WERI-Rb-1 (cell line): Measurements from ENCODE around the gene ING2.
A peak's percentile ranks its signal among the peaks of the same experiment; 100 is the strongest.

Source experiments
- DNase-seq: peaks from one replicate; pipeline ENCODE4 v3.0.0-alpha.2; 2020
- H3K27ac ChIP-seq: fragments of 250-450 bp; sonication (Bioruptor Pico); 2 replicates; pipeline ENCODE4 v1.5.1; 2020; ENCODE audit warnings: mild to moderate bottlenecking, moderate library complexity
- H3K27me3 ChIP-seq: fragments of 250-450 bp; sonication (Bioruptor Pico); 2 replicates; pipeline ENCODE4 v1.5.1; 2021; ENCODE audit warnings: mild to moderate bottlenecking, low read depth, moderate library complexity; ENCODE audit not compliant: insufficient read depth, severe bottlenecking
- H3K36me3 ChIP-seq: fragments of 250-450 bp; sonication (Bioruptor Pico); 2 replicates; pipeline ENCODE4 v1.5.1; 2020; ENCODE audit warnings: mild to moderate bottlenecking, moderate library complexity
- H3K4me3 ChIP-seq: 2 replicates; pipeline ENCODE4 v1.5.1; 2011; ENCODE audit warnings: low read depth, mild to moderate bottlenecking, control low read depth, low read length
- H3K9me3 ChIP-seq: fragments of 250-450 bp; sonication (Bioruptor Pico); 2 replicates; pipeline ENCODE4 v1.5.1; 2021; ENCODE audit warnings: mild to moderate bottlenecking, moderate library complexity; ENCODE audit not compliant: severe bottlenecking
- TF ChIP-seq, protein P1 (sequence below): IDR thresholded peaks from 2 replicates; pipeline ENCODE4 v1.5.1; 2011; ENCODE audit warnings: low read depth, mild to moderate bottlenecking, control low read depth, inconsistent platforms, low read length

The ING2 gene

GRCh38 chr4:183515411-183515810 is 10.6 kb downstream of the ING2 start:
- Histone ChIP-seq H3K27me3 (no peaks in the 10 kb centered on the region), H3K4me3 (no peak overlapping the region), H3K9me3 (no peaks in the 10 kb centered on the region), H3K27ac (no peak overlapping the region), H3K36me3 (peaks cover 3% of the 10 kb centered on the region)
- TF ChIP-seq, protein P1, sequence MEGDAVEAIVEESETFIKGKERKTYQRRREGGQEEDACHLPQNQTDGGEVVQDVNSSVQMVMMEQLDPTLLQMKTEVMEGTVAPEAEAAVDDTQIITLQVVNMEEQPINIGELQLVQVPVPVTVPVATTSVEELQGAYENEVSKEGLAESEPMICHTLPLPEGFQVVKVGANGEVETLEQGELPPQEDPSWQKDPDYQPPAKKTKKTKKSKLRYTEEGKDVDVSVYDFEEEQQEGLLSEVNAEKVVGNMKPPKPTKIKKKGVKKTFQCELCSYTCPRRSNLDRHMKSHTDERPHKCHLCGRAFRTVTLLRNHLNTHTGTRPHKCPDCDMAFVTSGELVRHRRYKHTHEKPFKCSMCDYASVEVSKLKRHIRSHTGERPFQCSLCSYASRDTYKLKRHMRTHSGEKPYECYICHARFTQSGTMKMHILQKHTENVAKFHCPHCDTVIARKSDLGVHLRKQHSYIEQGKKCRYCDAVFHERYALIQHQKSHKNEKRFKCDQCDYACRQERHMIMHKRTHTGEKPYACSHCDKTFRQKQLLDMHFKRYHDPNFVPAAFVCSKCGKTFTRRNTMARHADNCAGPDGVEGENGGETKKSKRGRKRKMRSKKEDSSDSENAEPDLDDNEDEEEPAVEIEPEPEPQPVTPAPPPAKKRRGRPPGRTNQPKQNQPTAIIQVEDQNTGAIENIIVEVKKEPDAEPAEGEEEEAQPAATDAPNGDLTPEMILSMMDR, result no peak
- DNase-seq, result no peak

DNA sequence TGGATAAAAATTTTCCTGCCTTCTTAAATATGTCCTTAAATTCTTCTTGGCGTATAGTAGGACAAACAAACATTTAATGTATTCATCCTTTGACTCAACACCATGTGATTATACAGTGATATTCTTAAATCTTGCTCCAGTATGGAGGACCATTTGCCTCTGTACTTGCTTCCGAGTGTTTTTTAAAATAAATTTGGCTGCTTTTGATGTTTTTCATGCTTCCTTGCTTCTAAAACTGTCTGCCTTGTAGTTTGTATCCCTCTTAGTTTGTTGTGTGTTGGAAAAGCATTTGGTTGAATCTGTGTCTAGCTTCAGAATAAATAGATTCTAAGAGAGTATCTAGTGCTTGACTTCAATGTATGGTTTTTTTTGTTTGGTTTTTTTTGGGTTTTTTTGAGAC is 12.3 kb downstream of the ING2 start:
- DNase-seq, result no peak
- Histone ChIP-seq H3K36me3 (peaks cover 3% of the 10 kb centered on the region), H3K4me3 (no peak overlapping the region), H3K27ac (no peak overlapping the region), H3K9me3 (no peaks in the 10 kb centered on the region), H3K27me3 (no peaks in the 10 kb centered on the region)
- TF ChIP-seq, protein P1, result no peak

GRCh38 chr4:183517781-183518180 is 12.9 kb downstream of the ING2 start:
- TF ChIP-seq, protein P1, result no peak
- H3K9me3 ChIP-seq, result no peaks in the 10 kb centered on the region
- no peak overlapping the region for H3K4me3 ChIP-seq
- DNase-seq, result no peak
- H3K36me3 ChIP-seq, result no peaks in the 10 kb centered on the region
- no peaks in the 10 kb centered on the region for H3K27me3 ChIP-seq
- no peak overlapping the region for H3K27ac ChIP-seq

DNA sequence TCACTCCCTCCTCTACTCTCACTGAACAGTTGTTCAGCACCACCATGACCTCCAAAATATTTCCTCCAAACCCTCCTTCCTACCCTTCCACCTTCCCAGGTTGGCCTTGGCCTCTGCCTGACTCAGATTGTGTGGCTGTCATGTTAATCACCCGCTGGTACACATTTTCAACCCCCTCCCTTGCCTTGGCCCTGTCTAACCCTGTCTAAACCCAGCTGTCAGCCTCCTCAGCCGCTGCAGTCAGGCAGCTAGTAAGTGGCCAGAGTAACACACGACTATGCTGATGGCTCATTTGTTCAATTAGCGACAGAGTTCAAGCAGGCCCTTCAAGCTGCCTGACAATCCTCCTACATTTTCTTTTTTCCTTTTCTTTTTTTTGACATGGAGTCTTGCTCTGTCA is 18.0 kb downstream of the ING2 start:
- Histone ChIP-seq H3K4me3 (no peak overlapping the region), H3K9me3 (no peaks in the 10 kb centered on the region), H3K36me3 (no peaks in the 10 kb centered on the region), H3K27me3 (no peaks in the 10 kb centered on the region), H3K27ac (peak overlapping the region; percentile 48; the same call in 1 of the 2 replicates)
- peak; percentile 74 for DNase-seq
- TF ChIP-seq, protein P1, result no peak

DNA sequence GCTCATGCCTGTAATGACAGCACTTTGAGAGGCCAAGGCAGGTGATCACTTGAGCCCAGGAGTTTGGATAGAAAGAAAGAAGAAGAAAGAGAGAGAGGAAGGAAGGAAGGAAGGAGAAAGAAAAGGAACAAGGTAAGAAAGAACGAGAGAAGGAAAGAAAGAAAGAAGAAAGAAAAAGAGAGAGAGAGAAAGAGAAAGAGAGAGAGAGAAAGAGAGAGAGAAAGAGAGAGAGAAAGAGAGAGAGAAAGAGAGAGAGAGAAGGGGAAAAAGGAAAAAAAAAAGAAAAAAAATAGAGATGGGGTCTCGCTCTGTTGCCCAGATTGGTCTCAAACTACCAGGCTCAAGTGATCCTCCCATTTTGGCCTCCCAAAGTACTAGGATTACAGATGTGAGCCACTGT is 22.5 kb downstream of the ING2 start:
- Histone ChIP-seq H3K27ac (no peak overlapping the region), H3K9me3 (no peaks in the 10 kb centered on the region), H3K27me3 (no peaks in the 10 kb centered on the region), H3K36me3 (no peaks in the 10 kb centered on the region), H3K4me3 (no peak overlapping the region)
- TF ChIP-seq, protein P1, result no peak
- no peak for DNase-seq

DNA sequence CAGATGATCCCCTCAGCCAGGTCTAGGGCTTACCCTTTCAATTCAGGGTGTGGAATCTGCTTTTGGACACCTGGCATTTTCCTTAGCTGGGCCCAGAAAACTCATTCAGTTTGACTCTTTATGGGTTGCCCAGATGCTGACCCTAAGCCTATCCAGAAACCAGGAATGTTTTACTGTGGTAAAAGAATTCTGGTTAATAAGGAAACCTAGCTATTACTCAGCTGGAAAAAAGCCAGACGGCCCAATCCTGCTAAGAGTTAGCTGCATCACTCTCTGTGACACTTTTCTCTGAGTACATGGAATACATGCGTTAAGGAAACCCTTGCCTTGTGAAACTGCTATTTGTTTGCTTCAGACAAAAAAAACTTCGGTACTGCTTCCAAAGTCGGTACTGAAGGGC is 28.0 kb downstream of the ING2 start:
- Histone ChIP-seq H3K27me3 (no peaks in the 10 kb centered on the region), H3K4me3 (no peak overlapping the region), H3K36me3 (no peaks in the 10 kb centered on the region), H3K9me3 (no peaks in the 10 kb centered on the region), H3K27ac (no peak overlapping the region)
- DNase-seq, result no peak
- TF ChIP-seq, protein P1, result no peak
